GM04504 (cell line): ENCODE measurements around the gene ATP6V1E1.
"Not testable (repeated sequence)": the region's sequence is repeated elsewhere in the genome, so short reads cannot be mapped to it uniquely, and the experiment has no call there.

ENCODE experiments used
- DNase-seq: peaks from one replicate; pipeline ENCODE4 v3.0.0-alpha.2; 2012; ENCODE audit warnings: low read depth

Gene ATP6V1E1

DNA sequence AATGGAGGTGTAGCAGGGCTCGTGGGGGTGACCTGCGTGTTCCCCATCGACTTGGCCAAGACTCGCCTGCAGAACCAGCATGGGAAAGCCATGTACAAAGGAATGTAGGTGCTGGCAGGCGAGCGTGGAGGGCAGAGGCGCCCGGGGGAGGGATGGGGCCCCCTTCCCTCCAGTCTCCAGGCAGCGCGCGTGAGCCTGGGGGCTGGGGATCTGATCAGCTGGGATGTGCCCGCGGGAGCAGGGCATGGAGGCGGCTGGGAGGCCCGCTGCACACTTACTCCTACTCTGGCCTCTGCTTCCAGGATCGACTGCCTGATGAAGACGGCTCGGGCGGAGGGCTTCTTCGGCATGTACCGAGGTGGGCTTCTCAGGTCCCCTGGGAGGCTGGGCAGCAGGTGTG is 47.5 kb downstream of the ATP6V1E1 start:
- DNase-seq = no peak

DNA sequence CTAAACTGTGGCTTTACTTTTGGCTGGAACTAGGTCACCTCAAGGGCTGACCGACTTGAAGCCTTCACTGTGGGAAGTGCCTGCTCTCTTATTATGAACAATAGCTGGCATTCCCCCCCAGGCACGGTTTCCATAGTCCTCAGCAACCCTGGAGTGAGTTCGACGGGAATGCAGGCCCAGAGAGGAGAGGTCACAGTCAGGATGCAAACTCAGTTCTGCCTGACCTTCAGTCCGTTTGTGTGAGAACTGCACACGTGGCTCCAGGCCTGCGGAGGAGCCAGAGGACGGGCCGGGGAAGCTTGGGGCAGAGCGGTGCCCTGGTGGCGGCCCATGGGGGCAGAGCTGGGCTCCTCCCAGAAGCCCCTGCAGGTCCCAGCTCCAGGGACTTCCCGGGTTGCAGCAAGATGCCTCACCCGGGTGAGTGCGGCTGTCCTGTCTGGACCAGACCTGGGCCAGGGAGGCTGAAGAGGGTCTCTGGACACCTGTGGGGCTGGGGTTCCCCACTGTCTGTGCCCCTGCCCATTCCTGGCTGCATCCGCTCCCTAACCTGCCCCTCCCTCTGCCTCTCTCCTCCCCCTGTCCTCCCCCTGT is 48.0 kb downstream of the ATP6V1E1 start:
- DNase-seq = no peak

DNA sequence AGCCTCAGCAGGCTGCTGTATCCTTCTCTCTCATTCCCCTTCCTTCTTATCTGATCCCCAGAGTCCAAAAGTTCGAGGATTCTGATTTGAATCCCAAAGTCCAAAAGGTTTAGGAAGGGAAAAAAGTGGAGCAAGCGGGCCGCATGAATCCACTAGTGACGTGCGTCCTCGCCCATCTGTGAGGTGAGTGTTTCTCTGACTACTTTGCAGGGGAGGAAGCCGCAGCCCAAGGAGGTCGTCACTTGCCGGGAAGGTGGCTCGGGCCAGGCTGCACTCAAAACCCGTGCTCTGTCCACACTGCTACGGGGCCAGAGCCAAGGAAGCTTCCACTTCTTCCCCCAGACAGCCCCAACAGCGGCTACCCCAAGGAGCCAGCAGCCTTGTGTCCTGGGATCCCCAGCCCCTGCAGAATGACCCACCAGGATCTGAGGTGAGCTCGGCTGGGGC is 49.0 kb downstream of the ATP6V1E1 start:
- DNase-seq = no peak

- peak; percentile 48 for DNase-seq
Measured at GRCh38 chr22:17578136-17578754, 50.3 kb downstream of the ATP6V1E1 start.

DNA sequence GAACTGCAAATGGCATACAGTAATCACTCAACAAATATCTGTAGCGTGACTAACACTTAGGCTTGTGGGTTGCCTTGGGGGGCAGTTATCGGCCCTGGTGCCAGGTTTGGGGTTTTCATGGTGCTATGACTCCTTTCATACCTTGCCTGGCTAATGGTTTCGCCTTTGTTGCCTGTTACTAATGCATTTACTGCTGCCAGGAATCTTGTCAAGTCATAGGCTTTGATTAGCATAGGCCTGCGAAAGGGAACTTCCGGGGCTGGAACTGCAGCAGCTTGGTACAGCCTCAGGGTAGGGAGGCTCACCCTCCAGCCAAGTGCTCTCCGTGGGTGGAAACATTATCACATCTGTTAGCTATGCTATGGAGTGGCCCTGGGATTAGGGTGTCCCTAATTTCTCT is 52.1 kb downstream of the ATP6V1E1 start:
- peak; percentile 96 for DNase-seq

DNA sequence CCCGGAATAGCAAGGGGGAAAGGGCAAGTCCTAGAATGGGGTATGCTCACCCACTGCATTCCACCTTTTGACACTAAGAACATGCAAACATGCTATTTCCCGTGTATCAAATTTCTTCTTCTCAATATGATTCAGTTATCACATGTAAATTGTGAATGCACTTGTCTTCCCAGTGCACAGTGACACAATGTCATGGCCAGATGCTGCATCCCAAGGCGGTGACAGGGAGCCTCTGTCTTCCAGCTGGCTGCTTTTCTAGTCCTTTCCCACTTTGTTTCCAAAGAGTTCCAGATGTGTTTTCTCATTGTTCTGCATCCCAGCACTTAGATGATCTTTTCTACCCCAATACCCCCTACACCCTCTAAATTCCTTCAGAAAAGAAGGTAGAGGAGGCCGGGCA is 52.9 kb downstream of the ATP6V1E1 start:
- no peak for DNase-seq

GRCh38 chr22:17575151-17575550 is 53.4 kb downstream of the ATP6V1E1 start:
- DNase-seq = no peak

DNA sequence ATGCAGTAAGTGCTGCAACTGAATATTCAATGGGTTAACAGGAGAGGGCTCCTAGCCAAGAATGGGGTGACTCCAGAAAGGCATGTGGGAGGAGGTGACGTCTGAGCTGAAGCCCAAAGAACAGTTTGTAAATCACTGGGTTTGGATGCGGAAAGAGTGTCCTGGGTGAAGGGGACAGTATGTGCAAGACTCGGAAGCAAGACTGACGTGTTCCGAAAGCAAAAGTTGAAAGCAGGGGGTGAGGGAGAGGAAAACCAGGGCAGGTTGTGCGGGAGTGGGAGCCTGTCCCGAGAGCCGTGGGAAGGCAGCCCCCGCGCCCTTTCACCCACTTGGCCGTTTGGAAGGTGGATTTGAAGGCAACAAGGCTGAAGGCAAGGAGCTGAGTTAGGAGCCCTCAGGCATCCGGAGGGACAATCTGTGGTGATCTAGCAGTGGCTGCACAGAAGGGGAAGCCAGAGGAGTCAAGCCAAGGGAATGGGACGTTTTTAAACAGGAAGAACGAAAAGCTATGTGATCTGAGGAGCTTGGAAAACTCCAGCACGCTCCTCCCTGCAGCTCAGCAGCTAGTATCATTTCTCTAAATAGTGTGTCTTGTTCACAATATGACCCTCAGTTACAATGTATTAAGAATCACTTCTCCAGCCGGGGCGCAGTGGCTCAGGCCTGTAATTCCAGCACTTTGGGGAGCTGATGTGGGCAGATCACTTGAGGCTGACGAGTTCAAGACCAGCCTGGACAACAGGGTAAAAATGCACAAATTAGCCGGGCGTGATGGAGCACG is 57.5 kb downstream of the ATP6V1E1 start:
- DNase-seq = peak; percentile 66

DNA sequence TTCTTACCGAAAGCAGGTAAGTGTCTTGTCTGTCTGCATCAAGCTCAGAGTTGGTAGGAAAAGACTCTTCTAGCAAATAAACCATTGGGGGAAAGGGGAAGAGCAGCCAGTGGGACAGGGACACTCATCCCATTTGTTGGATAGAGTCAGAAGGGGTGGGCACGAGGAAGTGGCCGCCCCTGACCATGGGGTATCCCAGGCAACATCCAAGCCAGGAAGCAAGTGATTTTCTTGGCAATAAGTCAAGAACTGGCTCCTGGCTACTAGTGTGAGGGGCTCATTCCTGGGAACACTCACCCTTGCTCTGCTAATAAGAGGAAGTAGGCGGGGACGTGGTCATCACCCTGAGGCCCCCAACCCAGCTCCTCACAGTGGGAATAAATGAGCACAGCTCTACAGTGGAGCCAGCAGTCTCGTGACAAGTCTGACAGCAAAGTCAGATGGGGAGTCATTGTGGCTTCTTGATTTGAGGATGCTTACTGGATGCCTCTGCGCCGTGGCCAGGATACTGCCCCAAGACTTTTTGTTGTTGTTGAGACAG is 58.5 kb downstream of the ATP6V1E1 start:
- DNase-seq = no peak

DNA sequence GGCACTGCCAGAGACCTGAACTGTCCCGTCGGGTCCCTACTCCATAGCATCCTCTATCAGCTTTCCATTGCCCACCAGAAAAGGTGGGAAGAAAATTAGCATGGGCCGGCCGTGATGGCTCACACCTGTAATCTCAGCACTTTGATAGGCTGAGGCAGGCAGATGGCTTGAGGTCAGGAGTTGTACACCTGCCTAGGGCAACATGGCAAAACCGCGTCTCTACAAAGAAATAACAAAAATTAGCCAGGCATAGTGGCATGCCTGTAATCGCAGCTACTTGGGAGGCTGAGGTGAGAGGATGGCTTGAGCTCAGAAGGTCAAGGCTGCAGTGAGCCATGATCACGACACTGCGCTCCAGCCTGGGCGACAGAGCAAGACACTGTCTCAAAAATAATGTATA is 61.8 kb downstream of the ATP6V1E1 start:
- no peak for DNase-seq

DNA sequence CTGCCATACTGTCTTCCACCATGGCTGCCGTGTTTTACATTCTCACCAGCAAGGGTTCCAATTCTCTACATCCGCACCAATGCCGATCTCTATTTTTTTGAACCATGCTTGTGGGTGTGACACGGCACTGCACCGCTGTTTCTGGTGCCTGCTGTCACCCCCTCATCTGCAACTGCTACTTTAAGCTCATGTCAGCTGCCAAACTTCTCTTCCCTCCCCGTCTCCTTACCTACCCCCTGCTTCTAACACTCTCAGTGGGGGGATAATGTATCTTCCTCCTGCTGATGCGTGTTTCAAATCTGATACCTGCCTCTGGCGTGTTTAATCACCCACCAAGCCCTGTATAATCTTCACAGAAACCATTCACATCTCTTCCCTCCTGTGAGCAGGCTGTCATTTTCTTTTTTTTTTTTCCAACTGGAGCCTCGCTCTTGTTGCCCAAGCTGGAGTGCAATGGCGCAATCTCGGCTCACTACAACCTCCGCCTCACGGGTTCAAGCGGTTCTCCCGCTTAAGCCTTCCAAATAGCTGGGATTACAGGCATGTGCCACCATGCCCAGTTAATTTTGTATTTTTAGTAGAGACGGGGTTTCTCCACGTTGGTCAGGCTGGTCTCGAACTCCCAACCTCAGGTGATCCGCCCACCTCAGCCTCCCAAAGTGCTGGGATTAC is 62.4 kb downstream of the ATP6V1E1 start:
- not testable (repeated sequence) for DNase-seq

GRCh38 chr22:17563936-17564391 is 64.6 kb downstream of the ATP6V1E1 start:
- peak; percentile 55 for DNase-seq

DNA sequence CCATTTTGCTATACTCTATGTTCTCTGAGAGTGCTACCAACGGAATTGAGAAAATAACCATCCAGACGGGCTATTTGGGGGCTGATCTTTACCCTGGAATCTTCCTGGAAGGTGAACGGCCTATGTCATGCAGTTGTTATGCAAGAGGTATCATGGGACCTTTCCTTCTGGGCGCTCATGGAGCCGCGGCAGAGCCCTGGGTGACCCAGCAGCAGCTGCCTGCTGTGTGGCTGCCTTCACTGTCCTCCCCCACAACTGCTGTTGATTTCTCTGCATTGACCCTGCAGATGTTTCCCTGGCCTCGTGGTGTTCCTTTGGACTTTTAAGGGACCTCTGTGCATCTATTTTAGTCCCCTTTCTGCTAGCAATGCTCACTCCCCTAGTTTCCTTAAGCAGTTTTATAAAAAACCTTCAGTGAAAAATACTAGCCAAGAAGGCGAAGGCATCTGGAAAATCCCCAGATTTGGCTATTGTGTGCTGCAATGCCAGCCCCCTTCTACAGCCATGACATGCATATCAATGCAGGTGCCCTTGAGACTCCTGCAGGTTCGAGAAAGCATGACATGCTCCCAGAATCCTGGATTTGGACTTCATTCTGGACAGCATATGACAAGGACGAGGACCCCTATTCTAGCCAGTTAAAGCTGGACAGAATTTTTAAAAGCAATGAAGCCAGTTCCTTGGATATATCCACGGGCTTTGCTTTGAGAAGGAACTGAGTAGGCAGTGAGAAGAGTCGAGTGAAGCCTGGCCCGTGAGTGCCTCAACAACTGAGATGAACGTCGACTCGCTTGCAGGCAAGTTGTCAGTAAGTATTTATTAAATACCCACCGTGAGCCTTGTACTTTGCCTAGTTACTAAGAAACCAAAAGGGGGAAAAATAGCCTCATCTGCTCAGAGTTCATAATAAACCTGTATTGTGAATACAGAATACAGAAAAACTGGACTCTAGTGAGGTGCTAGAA is 65.4 kb downstream of the ATP6V1E1 start, which contains the start of gene SLC25A18:
SLC25A18 (plus strand) TSS at position 593 of the 965 bp plus-strand sequence. CDS start 16,447 bp downstream, outside the sequence.
- no peak for DNase-seq

DNA sequence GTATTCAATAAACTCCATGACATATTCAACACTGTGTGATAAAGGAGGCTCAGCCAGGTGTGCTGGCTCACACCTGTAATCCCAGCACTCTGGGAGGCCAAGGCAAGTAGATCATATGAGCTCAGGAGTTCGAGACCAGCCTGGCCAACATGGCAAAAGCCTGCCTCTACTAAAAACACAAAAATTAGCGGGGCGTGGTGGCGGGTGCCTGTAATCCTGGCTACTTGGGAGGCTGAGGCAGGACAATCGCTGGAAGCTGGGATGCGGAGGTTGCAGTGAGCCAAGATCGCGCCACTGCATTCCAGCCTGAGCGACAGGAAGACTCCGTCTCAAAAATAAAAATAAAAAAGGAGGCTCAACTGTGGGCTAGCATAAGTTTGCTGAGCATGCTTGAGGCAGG is 69.4 kb downstream of the ATP6V1E1 start:
- no peak for DNase-seq

DNA sequence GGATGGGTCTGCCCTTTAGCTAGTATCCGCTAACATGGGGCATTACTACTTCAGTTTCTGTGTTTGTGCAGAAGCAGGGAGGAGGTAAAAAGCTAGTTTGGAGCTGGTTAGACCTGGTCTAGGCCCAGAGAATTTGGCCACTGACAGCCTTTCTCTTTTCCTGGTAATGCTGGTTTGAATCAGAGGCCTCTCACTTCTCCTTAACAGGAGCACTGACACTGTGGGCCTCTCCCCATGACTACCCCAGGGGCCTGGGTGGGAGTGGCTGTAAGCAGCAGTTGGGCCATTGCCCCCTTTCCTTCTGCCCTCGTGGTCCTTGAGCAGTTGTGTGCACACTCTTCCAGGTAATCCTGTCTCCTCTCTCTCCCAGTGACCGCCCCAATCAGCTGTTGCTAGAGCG is 73.7 kb downstream of the ATP6V1E1 start:
- DNase-seq = no peak

GRCh38 chr22:17552737-17553136 is 75.8 kb downstream of the ATP6V1E1 start:
- no peak for DNase-seq

DNA sequence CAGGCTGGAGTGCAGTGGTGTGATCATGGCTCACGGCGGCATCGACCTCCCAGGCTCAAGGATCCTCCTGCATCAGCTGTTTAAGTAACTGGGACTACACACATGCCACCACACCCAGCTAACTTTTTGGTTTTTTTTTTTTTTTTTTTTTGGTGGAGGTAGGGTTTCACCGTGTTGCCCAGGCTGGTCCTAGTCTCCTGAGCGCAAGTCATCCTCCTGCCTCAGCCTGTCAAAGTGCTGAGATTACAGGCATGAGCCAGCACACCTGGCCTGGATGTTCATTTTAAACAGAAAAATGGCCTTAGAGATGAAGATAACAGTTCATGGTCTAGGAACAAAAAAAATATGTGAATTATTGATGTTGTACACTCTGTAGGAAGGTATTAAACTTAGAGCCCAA is 78.9 kb downstream of the ATP6V1E1 start:
- DNase-seq = no peak

DNA sequence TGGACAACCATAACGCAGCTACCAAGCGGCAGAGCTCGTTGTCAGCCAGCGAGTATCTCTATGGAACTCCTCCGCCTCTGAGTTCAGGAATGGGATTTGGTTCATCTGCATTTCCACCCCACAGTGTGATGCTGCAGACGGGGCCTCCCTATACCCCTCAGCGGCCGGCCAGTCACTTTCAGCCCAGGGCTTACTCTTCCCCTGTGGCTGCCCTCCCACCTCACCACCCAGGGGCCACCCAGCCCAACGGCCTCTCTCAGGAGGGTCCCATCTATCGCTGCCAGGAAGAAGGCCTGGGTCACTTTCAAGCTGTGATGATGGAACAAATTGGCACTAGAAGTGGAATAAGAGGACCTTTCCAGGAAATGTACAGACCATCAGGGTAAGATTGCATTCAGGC is 79.4 kb downstream of the ATP6V1E1 start:
- no peak for DNase-seq

DNA sequence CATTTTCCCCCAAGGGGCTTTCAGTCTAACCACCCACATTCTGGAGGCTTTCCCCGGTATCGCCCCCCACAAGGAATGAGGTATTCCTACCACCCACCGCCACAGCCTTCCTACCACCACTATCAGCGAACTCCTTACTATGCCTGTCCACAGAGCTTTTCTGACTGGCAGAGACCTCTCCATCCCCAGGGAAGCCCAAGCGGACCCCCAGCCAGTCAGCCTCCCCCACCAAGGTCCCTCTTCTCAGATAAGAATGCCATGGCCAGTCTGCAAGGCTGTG is 79.9 kb downstream of the ATP6V1E1 start:
- no peak for DNase-seq

- no peak for DNase-seq
Measured at GRCh38 chr22:17548010-17548755, 80.4 kb downstream of the ATP6V1E1 start.

GRCh38 chr22:17542452-17542851 is 86.1 kb downstream of the ATP6V1E1 start:
- DNase-seq = no peak
